Measurements from ENCODE around the gene ZNF33B. TPM values are rescaled to one million over a fixed set of nuclear protein-coding genes. Genes with fewer than 3 reads are reported as not detected.
A peak's percentile ranks its signal among the peaks of the same experiment; 100 is the strongest.
"Not testable (repeated sequence)": the region's sequence is repeated elsewhere in the genome, so short reads cannot be mapped to it uniquely, and the experiment has no call there.

The ZNF33B gene
- total RNA-seq, 1 donor from 2014 or later: 13.7 TPM

DNA sequence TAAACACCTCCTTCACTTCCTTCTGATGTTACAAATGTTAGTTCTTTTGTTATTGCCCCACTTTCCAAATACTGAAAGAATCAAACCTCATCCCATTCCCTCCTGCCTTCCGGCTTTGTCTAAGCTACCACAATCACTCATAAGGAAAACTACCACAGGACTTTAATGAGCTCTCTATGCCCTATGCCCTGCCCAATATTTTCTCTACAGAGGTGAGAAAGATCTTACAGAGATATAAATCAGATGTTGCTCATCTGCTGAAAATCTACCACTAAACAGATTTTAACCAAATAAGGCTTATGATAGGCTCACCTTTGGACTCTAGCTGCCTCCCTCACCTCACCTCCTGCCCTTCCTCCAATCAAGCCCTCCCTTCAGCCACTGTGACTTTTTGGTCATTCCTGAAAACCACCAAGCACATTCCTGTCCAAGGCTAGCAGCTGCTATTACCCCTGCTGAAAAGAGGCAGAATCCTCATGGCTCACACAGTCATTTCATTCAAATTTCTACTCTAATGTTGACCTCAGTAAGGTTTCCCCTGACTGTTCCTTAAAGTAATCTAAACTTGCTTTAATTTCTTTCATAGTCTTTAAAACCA lies 7.7 kb downstream of the ZNF33B start:
- intact Hi-C loops (cut with DNase I): loop anchor here (10.0 kb wide), 2 partner anchors 76 to 154 kb away; partner anchors contain the start of gene BMS1
- ATAC-seq (no peak), DNase-seq (ENCODE audit: missing footprints) (no peak)

DNA sequence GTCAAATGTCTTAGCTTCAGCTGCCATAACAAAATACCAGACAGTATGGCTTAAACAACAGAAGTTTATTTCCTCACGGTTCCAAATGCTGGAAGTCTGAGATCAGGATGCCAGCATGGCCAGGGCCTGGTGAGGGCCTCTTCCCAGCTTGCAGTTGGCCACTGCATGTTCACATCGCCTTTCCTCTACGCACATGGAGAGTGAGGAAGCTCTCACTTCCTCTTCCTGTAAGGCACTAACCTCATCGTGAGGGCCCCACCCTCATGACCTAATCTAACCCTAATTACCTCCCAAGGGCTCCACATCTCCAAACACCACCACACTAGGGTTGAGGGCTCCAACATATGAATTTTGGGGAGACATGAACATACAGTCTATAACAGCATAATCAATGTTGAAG lies 14.4 kb downstream of the ZNF33B start:
- intact Hi-C loops (cut with DNase I): no loop called here
- DNase-seq (ENCODE audit: missing footprints) (no peak), ATAC-seq (no peak)

DNA sequence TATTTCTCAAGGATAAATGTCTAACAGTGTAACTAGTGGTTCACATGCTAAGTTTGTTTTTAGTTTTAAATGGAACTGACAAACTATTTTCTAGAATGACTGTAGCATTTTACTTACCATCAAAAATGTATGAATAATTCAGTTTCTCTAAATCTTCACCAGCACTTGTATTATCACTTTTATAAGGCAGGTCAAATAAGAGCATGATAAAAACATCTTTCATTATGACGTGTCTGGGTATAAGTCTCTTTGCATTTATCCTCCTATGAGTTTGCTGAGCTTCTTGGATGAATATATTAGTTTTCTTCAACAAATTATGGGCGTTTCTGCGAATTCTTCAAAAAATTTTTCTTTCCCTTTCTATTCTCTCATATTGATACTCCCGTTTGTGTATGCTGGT lies 19.9 kb downstream of the ZNF33B start:
- intact Hi-C loops (cut with DNase I): no loop called here
- no peak for DNase-seq (ENCODE audit: missing footprints)

DNA sequence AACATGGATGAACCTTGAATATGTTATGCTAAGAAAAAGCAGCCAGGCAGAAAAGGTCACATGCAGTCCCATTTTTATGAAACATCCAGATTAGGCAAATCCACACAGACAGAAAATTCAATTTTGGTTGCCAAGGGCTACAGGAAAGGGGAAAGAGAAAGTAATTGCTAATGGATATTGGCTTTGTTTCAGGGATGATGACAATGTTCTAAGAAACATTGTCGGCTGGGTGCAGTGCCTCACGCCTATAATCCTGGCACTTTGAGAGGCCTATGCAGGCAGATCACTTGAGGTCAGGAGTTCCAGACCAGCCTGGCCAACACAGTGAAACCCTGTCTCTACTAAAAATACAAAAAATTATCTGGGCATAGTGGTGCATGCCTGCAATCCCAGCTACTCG lies 23.0 kb downstream of the ZNF33B start:
- DNase-seq (ENCODE audit: missing footprints) (no peak), ATAC-seq (no peak)
- intact Hi-C loops (cut with DNase I): no loop called here

More for the DNA sequence above, 19.9 kb downstream of the ZNF33B start:
- no peak for ATAC-seq

DNA sequence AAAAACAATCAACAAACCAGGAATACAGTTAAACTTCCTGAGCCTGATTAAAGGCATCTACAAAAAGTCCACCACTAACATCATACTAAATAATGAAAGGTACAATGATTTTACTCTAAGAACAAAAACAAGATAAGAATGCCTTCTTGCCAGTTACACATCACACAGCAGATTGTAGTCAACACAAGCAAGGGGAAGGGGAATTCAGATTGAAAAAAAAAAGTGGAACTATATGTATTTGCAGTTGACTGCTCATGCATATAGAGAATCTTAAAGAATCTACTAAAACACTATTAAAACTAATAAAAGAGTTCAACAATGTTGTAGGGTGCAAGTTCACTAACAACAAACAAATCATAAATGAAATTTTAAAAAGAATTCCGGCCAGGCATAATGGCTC lies 28.5 kb downstream of the ZNF33B start:
- ATAC-seq: no peak
- no peak for DNase-seq (ENCODE audit: missing footprints)
- intact Hi-C loops (cut with DNase I): no loop called here

DNA sequence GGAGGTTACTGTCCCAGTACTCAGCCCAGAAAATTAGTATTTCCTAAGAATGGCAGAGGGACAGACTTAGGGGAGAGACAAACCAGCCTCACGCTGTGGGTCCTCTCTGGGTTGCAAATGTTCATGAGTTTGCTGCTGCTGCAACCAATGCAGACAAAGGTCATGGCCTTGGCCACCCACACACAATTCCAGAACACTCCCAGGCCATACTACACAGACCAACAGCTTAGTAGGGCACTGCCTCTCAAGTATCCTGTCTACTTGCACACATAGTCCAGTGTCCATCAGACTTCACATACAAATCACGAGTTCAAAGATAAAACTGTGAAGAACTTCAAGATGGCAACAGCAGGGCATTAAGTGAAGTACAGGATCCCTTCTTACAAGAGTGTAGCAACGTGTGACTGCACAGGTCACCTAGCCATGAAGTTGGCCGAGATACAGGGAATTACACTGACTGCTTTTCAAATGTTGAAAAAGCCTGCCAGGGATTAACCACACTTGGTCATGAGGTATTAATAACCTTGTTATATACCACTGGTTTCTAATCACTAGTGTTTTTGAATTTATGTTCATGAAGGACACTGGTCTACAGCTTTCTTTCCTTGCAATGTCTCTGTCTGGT lies 40.0 kb downstream of the ZNF33B start:
- DNase-seq (ENCODE audit: missing footprints) (no peak), ATAC-seq (no peak)
- intact Hi-C loops (cut with DNase I): no loop called here

DNA sequence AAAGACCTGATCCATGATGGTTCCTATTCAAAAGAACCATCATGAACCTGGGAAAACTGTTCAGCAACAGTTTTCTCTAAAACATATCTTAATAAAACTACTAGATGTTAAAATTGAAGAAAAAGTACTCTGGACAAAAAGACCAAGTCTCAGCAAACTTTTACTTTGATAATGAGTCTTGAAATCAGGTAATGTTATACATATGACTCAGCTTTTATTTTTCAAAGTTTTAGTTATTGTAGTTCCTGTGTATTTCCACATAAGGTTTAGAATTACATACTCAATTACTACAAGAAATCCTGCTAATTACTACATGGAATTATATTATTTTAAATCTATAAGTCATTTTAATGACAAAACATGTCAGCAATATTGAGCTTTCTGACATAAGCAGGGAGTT lies 42.2 kb downstream of the ZNF33B start:
- intact Hi-C loops (cut with DNase I): no loop called here
- DNase-seq (ENCODE audit: missing footprints) (no peak), ATAC-seq (no peak)

DNA sequence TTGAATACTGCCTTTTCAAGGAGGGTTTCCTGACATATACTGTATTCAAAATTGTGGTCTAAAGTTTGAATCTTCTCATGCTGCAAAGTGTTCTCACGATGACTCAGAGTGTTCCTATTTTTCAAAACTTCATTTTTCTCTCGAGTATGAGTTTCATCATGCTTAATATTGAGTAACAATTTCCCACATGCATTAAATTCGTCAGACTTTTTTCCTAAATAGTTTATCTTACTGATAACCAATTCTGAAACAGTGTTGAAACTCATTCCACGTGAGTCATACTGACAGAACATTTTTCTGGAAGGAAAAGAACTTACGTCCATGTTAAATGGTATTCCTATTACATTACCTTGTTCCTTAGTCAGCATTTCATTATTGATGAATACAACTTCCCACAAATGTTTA lies 44.1 kb downstream of the ZNF33B start:
- no peak for DNase-seq (ENCODE audit: missing footprints)
- intact Hi-C loops (cut with DNase I): no loop called here
- ATAC-seq: no peak

DNA sequence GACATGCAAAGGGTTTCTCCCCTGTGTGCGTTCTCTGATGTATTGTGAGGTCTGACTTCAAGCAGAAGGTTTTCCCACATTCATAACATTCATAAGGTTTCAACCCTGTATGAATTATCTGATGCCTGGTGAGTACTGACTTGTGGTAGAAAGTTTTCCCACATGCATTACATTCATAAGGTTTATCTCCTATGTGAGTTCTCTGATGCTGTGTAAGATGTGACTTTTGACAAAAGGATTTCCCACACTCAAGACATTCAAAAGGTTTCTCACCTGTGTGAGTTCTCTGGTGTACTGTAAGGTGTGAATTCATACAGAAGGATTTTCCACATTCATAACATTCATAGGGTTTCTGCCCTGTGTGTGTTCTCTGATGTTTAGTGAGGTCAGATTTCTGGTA lies 45.1 kb downstream of the ZNF33B start:
- no peak for DNase-seq (ENCODE audit: missing footprints)
- intact Hi-C loops (cut with DNase I): no loop called here
- no peak for ATAC-seq

DNA sequence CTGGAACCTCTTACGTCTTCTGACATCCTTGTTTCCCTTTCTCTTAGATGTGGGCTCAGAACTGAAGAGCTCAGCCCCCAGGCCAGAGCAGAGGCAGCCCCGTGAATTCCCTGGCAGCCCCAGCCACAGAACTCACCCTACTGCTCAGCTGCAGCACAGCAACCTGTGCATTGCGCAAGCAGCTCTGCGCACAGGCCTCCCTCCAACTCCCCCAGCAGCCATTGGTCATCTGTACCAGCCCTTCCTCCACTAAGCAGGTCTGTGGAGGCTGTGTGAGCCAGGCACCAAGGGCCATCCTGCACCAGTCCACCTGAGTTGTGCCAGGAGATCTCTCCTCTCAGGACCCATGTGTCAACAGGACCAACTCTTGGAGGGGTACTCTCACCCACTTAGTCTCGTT lies 54.5 kb downstream of the ZNF33B start:
- DNase-seq (ENCODE audit: missing footprints) (no peak), ATAC-seq (no peak)
- intact Hi-C loops (cut with DNase I): no loop called here

DNA sequence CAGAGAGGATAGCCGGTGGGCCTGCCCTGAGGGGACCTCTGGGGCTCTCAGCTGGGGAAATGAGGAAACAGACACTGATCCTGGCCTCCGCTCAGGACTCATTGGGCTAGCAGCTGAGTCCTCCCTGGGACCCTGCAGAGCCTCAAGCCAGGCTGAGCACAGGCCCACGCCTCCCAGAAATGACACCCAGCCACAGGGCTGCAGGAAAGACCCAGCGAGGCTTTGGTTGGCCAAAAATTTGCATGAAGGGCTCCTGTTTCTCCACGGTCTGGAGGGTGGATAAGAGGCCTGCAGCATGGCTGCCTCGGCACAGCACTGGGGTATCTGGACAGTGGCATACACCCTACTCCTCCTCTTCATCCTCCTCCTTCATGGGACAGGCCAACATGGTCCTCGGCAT lies 60.4 kb downstream of the ZNF33B start:
- no peak for DNase-seq (ENCODE audit: missing footprints)
- ATAC-seq: no peak
- intact Hi-C loops (cut with DNase I): no loop called here

DNA sequence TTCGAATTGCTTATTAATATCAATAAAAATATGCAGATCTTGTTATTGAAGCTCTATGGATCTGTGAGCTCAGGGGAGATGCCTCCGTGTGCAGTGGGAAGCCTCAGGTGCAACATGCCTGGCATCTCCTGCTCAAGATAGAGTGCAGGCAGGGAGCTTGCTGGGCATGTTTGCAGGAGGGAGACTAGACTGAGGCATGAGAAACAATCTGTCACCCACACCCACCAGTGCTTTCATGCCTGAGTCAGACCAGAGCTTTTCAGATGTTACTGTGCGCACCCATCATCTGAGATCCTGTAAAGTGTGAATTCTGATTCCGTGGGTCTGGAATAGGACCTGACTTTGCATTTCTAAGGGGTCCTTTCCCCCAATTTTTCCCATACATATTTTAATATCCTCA lies 62.0 kb downstream of the ZNF33B start:
- ATAC-seq (no peak), DNase-seq (ENCODE audit: missing footprints) (no peak)
- intact Hi-C loops (cut with DNase I): no loop called here

DNA sequence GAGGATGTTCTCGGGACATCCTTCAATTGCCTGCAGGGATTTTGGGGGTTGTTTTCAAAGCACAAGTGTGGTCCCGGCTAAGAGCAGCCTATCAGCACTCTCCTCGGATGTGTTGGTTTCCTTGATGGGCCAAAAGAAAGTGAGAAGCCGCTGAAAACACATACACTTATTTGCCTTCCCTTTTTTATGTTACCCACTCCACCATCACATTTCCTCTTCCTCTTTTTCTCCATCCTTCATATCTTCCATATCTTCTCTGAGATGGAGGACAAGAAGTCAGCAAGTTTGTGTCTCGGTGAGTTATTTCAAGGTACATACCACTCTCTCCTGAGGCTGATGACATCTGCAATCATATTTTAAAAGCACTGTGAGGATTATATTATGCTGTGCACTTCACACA lies 64.0 kb downstream of the ZNF33B start:
- DNase-seq (ENCODE audit: missing footprints) (no peak), ATAC-seq (no peak)
- intact Hi-C loops (cut with DNase I): no loop called here

DNA sequence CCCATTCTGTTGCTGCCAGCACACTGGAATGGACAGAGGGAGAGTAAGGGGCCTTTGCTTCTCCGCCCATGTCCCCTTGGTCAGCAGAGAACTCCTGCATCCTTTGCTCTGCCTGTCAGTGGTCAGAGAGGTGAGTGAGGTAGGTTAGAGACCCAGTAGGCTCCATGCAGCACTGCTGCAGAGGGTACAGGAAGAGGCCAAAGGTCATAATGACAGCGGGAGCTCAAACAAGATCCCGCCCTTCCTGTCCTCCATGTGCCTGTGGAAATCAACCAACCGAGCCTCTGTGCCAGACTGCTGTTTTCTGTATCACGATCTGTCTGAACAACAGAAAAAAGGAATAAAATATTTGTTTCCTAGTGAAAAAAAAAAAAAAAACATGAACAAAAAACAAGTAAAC lies 81.4 kb downstream of the ZNF33B start:
- DNase-seq (ENCODE audit: missing footprints) (no peak), ATAC-seq (no peak)
- intact Hi-C loops (cut with DNase I): loop anchor here (10.0 kb wide), 2 partner anchors 78 to 228 kb away; partner anchors contain the start of genes BMS1 and ZNF33B

DNA sequence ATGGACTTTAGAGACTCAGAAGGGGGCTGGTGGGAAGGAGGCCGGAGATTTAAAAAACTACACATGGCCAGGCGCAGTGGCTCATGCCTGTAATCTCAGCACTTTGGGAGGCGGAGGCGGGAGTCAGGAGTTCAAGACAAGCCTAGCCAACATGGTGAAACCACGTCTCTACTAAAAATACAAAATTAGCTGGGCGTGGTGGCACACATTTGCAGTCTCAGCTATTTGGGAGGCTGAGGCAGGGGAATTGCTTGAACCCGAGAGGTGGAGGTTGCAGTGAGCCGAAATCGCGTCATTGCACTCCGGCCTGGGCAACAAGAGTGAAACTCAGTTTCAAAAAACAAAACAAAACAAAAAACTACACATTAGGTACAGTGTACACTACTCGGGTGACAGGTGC lies 84.8 kb downstream of the ZNF33B start:
- intact Hi-C loops (cut with DNase I): loop anchor here (10.0 kb wide), 2 partner anchors 81 to 231 kb away; partner anchors contain the start of genes BMS1 and ZNF33B
- not testable (repeated sequence) for DNase-seq (ENCODE audit: missing footprints); ATAC-seq

DNA sequence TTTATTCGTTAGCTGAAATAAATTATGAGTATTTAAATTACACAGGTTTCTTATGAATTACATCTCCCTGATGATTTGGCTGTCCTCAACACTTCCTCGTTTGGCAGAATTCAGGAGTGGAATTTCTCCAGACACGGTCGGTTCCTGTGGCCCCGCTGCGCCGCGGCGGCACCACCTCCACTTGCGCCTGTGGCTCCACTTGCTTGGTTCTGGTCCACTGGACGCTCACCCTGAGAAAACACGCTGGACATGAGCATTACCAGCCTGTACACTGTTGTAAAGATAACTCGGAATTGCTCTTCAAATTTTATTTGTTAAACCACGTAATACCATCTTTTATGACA lies 85.3 kb downstream of the ZNF33B start:
- DNase-seq (ENCODE audit: missing footprints): peak; percentile 79
- peak; percentile 43 for ATAC-seq
- intact Hi-C loops (cut with DNase I): loop anchor here (10.0 kb wide), 2 partner anchors 82 to 232 kb away; partner anchors contain the start of genes BMS1 and ZNF33B

DNA sequence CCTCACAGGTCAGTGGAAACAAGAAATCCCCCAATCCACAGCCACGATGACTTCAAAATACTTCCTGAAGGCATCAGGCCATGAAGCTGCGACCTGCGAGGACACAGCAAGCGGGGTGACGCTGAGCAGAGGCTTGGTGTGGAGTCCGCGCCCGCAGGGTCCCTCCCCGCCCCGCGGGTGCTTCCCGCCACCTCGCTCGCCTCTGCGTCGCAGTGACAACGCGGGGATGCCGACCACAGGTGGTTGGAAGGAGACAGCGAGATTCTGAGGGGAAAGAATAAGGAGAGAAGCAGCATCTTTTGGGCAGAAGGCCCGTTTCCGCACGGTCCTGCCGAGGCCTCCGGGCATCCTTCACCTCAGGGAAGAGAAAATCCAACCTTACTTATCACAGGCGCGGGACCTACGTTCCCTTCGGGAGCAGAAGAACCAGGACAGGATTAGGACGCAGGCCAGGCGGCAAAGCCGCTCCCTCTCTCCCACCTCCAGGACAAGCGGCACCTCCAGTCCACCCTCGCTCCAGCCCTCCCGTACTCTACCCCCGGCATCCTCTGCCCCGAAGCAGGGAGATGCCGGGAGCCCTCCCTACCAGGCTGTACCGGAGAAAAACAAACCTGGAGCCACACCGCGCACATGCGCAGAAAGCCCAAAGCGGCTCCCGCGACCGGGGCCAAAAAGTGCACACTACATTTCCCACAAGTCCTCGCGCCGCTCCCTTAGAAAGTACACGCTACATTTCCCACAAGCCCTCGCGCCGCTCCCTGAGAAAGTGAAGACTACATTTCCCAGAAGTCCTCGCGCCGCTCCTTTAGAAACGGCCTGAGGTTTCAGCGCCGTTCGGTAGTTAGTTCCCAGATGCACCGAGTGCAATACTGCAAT lies 85.9 kb downstream of the ZNF33B start:
- intact Hi-C loops (cut with DNase I): loop anchor here (10.0 kb wide), 2 partner anchors 82 to 232 kb away; partner anchors contain the start of genes BMS1 and ZNF33B
- DNase-seq (ENCODE audit: missing footprints) (peak; percentile 98), ATAC-seq (peak; percentile 99)

DNA sequence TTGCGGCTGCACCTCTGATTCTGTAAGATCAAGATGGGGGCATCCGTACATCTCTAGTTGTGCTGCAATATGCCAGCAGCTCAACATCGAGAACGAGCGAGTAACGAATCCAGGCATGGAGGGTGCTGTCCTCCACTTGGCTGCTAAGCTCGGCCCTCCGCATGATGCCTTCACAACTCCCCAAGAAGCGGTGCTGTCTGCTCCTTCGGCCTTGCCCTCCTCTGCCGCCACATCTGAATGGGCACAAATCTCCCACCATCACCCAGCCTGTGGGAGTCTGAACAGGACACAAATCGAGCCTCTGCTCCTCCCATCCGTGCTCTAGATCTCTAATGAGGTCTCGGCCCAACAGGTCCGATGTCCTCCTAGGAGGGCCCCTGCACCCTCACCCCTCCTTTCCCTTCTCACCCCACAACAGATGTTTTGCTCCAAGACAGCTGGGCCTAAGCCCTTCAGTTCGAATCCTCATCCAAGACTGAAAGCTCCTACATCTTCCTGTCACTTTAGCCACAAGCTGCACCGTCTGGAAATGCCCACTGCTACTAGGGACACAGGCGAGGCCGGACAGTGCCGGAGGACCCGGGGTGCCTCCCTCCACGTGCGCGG lies 86.7 kb downstream of the ZNF33B start:
- intact Hi-C loops (cut with DNase I): loop anchor here (10.0 kb wide), 2 partner anchors 83 to 233 kb away; partner anchors contain the start of genes BMS1 and ZNF33B
- ATAC-seq (no peak), DNase-seq (ENCODE audit: missing footprints) (no peak)

DNA sequence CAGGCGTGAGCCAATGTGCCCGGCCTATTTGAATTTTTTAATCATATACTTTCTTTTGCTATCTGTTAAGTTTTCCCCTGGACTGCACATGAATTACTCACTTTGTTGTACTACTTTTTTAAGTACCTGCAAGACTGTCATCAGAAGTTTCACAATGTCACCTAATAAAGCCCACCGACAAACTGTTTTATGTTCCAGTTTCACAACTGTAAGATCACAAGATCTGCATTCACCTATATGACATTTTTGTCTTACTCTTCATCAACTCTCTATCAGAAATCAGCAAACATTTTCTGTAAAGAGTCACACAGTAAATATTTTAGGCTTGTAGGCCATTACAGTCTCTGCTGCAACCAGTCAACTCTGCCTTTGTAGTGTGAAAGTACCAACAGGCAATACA lies 88.5 kb downstream of the ZNF33B start:
- DNase-seq (ENCODE audit: missing footprints) (no peak), ATAC-seq (no peak)
- intact Hi-C loops (cut with DNase I): loop anchor here (10.0 kb wide), 2 partner anchors 85 to 235 kb away; partner anchors contain the start of genes BMS1 and ZNF33B

All from Right ventricle myocardium inferior (tissue), 1 donor.